GM12872 (cell line): ENCODE data around the gene OS9.
A peak's percentile ranks its signal among the peaks of the same experiment; 100 is the strongest.

Experiments used
- TF ChIP-seq, protein P1 (sequence below): IDR thresholded peaks from 3 replicates; pipeline ENCODE4 v1.5.1; 2011; ENCODE audit warnings: low read depth, mild to moderate bottlenecking, low read length, moderate library complexity; ENCODE audit not compliant: insufficient read depth

OS9 gene

DNA sequence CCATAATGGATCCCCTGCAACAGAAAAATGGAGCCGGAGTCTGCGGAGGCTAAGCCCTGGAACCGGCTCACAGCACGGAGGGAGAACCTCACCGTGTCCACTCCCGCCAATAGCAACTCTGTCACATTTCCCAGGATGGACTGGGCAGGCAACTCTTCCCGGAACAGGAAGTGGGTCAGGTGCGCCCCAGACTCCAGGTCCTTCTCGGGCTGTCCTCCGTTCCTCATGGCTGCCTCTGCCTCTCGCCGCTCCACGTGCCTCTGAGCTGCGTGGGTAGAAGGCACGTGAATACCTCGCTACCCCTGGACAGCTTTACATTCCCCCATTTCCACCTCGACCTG lies 70.7 kb downstream of the OS9 start:
- TF ChIP-seq, protein P1, sequence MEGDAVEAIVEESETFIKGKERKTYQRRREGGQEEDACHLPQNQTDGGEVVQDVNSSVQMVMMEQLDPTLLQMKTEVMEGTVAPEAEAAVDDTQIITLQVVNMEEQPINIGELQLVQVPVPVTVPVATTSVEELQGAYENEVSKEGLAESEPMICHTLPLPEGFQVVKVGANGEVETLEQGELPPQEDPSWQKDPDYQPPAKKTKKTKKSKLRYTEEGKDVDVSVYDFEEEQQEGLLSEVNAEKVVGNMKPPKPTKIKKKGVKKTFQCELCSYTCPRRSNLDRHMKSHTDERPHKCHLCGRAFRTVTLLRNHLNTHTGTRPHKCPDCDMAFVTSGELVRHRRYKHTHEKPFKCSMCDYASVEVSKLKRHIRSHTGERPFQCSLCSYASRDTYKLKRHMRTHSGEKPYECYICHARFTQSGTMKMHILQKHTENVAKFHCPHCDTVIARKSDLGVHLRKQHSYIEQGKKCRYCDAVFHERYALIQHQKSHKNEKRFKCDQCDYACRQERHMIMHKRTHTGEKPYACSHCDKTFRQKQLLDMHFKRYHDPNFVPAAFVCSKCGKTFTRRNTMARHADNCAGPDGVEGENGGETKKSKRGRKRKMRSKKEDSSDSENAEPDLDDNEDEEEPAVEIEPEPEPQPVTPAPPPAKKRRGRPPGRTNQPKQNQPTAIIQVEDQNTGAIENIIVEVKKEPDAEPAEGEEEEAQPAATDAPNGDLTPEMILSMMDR = no peak

DNA sequence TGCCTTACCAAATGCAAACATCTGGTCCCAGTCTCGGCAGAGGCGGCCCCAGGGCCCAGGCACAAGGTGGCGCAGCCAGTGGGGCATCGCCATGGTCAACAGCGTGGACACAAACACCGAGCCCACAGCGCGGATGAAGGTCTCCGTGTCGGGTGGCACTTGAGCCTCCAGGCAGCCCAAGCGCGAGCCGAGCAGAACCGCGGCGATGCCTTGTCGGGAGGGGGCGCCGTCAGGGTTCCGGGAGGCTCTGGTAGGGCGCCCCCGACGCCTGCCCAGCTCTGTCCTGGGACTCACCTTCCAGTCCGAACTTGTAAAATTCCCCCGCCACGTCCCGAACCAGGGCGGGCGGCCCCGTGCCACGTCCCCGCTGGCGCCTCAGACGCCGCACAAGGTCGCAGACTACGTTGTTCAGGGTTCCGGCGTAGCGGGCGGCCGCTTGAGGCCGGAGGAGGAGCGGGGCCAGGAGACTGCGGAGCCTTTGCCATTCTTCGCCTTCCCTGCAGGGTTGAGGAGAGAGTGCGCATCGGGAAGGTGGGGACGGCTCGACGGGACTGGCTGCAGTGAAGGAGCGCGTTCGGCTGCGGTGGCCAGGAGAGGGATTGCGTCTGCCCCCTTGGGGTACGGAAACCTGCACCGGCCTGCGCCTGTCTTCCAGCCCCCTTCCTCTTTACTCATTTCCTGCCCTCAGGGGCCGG lies 71.2 kb downstream of the OS9 start:
- TF ChIP-seq, protein P1 = peak; percentile 39; the same call in 2 of the 3 replicates

DNA sequence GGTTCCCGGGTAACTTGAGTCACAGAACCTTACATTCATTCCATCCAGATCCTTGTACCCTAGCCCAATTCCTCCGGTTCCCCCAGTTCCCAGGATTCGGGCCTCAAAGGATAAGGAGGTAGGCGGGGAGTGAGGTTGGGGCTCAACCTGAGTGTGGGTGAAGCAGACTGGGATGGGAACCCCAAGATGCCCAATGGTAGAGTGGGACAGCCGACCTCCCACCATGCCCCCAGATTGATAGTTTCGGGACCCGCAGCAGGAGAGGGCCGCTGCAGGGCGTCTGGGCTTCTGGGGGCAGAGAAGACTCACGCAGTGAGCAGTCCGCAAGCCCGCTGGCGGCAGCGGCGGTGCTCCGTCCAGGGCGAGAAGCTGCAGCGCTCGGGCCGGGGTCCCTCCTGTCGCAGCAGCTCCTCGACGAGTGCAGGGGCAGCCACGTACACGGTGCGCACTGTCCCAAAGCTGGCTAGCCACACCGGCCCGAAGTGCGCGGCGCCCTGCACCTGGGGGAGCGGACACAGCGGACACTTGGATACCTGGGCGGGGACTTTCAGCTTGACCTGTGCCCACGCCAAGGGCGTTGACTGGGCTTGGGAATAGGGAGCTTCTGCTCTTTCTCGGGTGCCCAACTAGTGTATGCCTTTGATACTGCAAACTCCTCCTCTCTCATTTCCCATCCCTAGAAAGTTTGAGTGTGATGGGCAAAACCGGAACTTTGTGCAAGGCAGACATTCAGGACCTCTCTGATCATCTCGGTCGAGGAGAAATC lies 71.9 kb downstream of the OS9 start:
- TF ChIP-seq, protein P1 = no peak

DNA sequence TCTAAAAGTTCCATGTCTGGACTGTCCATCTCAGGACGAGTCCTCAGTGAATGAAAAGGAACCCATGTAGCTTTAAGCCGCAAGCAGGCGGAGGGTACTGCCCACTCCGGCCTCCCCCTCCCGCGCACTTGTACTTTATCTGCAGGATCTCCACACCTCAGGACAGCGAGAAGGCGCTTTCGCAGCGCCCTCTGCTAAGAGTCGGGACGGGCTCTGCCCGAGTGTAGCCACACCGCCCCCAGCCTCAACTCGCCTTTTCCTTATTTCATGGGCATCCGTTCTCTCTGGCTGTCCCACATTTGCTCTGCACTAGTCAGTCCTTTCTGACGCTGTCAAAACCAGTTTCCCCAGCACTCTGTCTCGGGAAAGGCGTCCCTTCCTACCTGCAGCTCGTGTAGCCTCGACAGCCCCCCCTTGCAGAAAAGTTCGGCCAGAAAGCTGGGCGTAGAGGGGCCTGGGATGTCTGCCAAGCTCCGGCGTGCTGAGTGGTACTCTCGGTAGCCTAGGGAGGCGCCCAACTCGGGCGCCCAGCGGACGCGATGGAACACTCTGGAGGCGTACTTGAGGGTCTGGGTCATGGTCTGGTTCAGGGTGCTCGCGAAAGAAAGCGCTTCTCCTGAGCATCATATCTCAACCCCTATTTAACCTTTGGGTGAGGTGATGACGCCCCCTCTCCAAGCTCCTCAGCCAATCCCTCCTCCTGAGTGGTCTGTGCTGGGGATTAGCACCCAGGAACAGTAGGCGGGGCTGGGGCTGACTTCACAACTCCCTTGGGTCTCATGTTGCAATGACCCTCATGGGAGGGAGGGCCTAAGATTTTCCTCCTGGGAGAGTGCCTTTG lies 72.8 kb downstream of the OS9 start, which contains the start of gene CYP27B1:
TSS of gene CYP27B1 (minus strand) at position 615 of the 841 bp plus-strand sequence. CDS start at position 578, 37 bp downstream.
- TF ChIP-seq, protein P1 = no peak

DNA sequence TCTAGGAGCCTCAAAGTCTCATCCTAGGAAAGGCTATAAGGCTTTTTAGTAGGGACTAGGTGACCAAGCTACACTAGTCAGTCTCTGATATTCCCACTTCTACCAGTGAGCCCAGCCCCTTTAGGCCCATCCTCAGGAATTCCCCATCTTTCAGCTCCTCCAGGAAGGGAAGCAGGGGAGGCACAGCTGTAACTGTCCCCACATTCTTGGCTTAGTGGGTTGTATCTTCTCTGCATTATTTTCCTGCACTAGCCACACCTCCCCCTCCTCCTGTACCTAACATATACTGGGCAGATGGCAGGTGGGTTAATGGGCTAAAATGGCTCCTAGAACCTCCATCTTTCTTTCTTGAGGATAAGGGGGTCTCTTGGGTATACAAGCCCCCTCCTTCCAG lies 73.4 kb downstream of the OS9 start:
- TF ChIP-seq, protein P1 = no peak

DNA sequence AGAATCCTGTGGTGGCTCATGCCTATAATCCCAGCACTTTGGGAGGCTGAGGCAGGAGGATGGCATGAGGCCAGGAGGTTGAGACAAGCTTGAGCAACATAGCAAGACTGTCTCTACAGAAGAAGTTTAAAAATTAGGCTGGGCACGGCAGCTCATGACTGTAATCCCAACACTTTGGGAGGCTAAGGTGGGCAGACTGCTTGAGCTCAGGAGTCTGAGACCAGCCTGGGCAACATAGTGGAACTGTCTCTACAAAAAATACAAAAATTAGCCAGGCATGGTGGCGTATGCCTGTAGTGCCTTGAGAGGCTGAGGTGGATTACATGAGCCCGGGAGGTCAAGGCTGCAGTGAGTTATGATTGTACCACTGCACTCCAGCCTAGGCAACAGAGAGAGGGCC lies 73.9 kb downstream of the OS9 start:
- TF ChIP-seq, protein P1 = no peak

DNA sequence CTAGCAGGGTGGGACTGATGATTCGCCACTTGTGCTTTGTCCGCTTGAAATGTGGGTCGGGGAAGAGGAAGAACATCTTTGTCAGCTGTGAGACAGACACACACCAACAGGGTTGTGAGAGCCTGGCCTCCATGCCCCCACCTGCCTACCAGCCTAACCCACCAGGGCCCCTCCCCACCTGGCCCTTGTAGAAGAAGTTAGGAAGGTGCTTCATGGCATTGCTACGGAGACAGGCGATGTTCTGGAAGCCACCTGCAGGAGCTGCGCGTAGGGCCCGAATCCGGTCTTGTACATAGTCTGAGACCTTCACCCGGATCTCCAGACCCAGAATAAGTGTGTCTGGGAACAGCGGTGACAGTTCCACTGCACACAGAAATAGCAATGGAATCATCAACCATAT lies 75.7 kb downstream of the OS9 start:
- TF ChIP-seq, protein P1 = no peak
